Measurements from ENCODE around the gene ZNG1B.
"Not testable (repeated sequence)": the region's sequence is repeated elsewhere in the genome, so short reads cannot be mapped to it uniquely, and the experiment has no call there.

- not testable (repeated sequence) for TF ChIP-seq CTCF (IDR thresholded peaks at IDR 0.05; ENCODE audit: insufficient read depth, low read depth, low read length); EZH2 (IDR thresholded peaks at IDR 0.05; ENCODE audit: insufficient read depth, low read length)
Measured at GRCh38 chr2:113515995-113516394, 78.5 kb downstream of the ZNG1B start.
